ENCODE measurements around the gene IGF2R. TPM values are rescaled to one million over a fixed set of nuclear protein-coding genes. Genes with fewer than 3 reads are reported as not detected.

The IGF2R gene
- total RNA-seq, 1 experiment from 2014 or later: 84.3 TPM

DNA sequence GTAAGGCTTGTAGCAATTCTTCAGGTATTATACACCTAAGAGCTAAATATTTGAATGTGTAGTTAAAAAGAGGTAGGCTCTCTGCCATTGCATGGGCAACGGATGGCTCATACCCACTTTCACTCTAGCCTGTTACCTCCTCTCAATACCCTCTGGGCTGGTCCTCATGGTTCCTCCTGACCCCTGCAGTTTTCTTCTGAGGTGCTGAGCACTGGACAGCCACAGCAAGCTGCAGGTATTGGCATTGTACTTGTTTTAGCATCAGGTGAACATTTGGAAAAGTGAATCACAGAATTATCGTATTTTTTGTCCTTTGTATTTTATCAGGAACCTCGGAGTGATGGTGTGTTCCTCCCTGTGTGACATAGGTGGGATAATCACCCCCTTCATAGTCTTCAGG, 185.6 kb downstream of the IGF2R start:
- no peak for DNase-seq (ENCODE audit: extremely low read depth, low read depth)

DNA sequence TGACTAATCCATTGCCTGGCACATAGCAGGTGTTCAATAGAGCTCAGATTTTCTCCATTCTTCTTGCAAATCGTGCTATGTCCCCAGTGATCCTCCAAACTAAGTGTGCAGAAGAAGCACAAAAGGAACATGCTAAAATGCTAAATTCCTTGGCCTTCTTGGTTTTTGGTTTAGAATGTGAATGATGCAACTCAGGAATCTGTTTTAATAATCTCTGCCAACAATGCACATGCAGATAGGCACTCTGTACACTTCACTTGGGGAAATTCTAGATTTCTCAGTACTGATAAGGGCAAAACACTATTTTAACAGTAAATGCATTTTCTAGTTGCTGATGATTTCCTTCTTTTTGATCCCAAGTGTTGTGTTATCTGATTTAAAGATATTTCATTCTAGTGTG, 188.0 kb downstream of the IGF2R start:
- DNase-seq (ENCODE audit: extremely low read depth, low read depth): no peak

- DNase-seq (ENCODE audit: extremely low read depth, low read depth): no peak
Measured at GRCh38 chr6:160160450-160160849, 191.6 kb downstream of the IGF2R start.

Other genes starting within 250 kb of the IGF2R start
- 57.4 and 65.7 TPM in 2 replicates for gene WTAP, start 241.6 kb upstream of the IGF2R start, total RNA-seq (2014; rRNA removed; shearing (Covaris generic))
- 12.7 and 13.0 TPM in 2 replicates for gene ACAT2, start 207.0 kb upstream of the IGF2R start, total RNA-seq (2014; rRNA removed; shearing (Covaris generic))
- 203 and 233 TPM in 2 replicates for gene TCP1, start 179.5 kb upstream of the IGF2R start, total RNA-seq (2014; rRNA removed; shearing (Covaris generic))
- 93.0 and 104 TPM in 2 replicates for gene MRPL18, start 178.6 kb upstream of the IGF2R start, total RNA-seq (2014; rRNA removed; shearing (Covaris generic))
- gene PNLDC1, start 168.8 kb upstream of the IGF2R start, total RNA-seq (2014; rRNA removed; shearing (Covaris generic)): not detected in 2 replicates
- gene MAS1, start 78.1 kb upstream of the IGF2R start, total RNA-seq (2014; rRNA removed; shearing (Covaris generic)): not detected in 2 replicates
- gene SLC22A1, start 152.7 kb downstream of the IGF2R start, total RNA-seq (2014; rRNA removed; shearing (Covaris generic)): 0.20 TPM in 1 of 2 replicates, not detected in the other

Measured in NCI-H460 (cell line).